Ovary (tissue), 3 donors: Measurements from ENCODE around the gene PXDC1.

Experiments
- EP300 ChIP-seq: sonication (generic); formaldehyde crosslinking; IDR thresholded peaks from one replicate; pipeline ENCODE4 v1.6.1; 2017; ENCODE audit warnings: antibody characterized with exemption
- TF ChIP-seq, protein P1 (sequence below), 3 donors: fragments of 450-650 bp in 2 of 3; fragments of 200-600 bp in 1 of 3; IDR thresholded peaks; one replicate each; pipeline versions ENCODE4 v1.5.1 to v1.8.0; 2016 to 2022; ENCODE audit warnings: antibody characterized with exemption in 3 of 3, mild to moderate bottlenecking in 1 of 3
- donor health status: DM: no; HTN: no; CAD: no.

DNA sequence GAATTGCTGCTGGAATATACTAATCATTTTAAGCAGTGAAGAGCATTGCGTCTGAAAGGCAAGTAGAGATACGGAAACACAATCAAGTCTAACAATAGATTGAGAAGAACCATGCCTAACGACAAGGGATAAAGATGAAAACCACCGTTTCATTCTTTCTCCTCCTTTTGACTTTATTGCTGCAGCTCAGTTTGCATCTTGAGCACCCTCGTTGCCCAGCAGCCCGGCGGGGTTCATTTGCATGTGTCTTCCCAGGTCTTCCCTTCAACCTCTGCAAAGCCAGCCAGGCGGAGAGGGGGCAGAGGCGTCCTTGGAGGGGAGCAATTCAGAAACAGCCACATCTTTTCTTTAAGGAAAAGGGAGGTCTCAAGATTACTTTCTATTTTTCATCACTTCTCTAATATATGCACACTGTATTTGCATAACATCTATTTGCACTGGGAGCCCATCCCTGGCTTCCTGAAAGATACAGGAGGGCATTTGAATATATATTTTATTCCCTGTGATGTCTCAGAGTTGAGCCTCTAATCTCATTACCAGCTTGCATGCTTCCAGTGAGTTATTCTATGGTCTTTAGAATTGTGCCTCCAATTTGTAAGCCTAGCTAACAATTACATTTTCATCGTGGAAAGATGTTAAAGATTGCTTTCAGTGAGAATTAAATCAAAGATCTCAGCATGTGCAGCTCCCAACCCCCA, 18.7 kb upstream of the PXDC1 start:
- TF ChIP-seq, protein P1, sequence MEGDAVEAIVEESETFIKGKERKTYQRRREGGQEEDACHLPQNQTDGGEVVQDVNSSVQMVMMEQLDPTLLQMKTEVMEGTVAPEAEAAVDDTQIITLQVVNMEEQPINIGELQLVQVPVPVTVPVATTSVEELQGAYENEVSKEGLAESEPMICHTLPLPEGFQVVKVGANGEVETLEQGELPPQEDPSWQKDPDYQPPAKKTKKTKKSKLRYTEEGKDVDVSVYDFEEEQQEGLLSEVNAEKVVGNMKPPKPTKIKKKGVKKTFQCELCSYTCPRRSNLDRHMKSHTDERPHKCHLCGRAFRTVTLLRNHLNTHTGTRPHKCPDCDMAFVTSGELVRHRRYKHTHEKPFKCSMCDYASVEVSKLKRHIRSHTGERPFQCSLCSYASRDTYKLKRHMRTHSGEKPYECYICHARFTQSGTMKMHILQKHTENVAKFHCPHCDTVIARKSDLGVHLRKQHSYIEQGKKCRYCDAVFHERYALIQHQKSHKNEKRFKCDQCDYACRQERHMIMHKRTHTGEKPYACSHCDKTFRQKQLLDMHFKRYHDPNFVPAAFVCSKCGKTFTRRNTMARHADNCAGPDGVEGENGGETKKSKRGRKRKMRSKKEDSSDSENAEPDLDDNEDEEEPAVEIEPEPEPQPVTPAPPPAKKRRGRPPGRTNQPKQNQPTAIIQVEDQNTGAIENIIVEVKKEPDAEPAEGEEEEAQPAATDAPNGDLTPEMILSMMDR (IDR thresholded peaks at IDR 0.05), result no peak
- TF ChIP-seq EP300, result no peak
